Measurements from ENCODE around the gene ZNF827.
A peak's percentile ranks its signal among the peaks of the same experiment; 100 is the strongest.
"Not testable (repeated sequence)": the region's sequence is repeated elsewhere in the genome, so short reads cannot be mapped to it uniquely, and the experiment has no call there.

The ZNF827 gene

DNA sequence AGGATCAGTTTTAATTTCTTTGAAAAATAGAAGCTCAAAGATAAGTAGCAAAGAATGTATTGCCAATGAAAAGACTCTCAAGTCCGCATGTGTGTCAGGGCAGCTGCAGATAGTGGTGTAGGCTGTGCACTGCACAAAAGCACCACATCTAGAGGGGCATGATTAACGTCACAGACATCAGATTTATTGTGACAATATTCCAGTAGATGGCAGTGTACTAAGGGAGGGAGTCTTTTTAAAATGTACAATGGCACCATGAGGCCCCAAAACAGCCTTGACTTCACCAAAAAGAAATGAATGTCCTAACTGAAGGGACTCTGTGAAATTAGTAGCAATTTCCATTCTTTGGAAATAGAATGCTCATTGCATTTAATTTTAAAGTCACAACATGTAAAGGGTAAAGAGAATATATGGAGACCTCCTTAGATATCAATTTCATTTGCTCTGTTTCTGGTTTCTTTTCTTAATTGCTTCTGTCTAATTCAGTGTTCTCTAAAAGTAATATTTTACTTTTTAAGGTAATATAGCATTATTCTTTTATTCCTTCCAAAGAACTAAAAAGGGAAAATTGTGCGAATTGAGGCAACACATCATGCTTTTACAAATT, 98.4 kb downstream of the ZNF827 start:
- TF ChIP-seq, protein P1, sequence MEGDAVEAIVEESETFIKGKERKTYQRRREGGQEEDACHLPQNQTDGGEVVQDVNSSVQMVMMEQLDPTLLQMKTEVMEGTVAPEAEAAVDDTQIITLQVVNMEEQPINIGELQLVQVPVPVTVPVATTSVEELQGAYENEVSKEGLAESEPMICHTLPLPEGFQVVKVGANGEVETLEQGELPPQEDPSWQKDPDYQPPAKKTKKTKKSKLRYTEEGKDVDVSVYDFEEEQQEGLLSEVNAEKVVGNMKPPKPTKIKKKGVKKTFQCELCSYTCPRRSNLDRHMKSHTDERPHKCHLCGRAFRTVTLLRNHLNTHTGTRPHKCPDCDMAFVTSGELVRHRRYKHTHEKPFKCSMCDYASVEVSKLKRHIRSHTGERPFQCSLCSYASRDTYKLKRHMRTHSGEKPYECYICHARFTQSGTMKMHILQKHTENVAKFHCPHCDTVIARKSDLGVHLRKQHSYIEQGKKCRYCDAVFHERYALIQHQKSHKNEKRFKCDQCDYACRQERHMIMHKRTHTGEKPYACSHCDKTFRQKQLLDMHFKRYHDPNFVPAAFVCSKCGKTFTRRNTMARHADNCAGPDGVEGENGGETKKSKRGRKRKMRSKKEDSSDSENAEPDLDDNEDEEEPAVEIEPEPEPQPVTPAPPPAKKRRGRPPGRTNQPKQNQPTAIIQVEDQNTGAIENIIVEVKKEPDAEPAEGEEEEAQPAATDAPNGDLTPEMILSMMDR (conservative IDR thresholded peaks at IDR 0.05): peak; percentile 73
- no peak for TF ChIP-seq ZFX (IDR thresholded peaks at IDR 0.05)
- H3K27ac ChIP-seq: no peak overlapping the region

DNA sequence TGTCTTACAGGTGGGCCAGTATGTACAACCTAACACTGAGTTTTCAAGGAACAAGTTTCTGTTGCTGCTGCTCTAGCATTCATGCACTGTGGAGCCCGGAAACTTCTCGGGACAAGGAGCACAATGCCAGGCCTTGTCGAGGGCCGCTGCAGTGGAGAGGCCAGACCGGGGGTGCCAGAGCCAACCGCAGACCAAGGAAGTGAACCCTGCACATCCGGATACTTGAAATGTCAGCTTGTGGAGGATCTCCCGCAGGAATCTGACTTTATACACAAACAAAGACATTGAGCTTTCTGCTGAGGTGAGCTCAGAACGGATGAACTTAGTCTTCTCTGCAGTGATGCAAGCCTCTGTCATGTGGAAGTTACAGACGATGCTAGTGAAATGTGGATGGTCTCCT, 99.5 kb downstream of the ZNF827 start:
- TF ChIP-seq, protein P1 (conservative IDR thresholded peaks at IDR 0.05): no peak
- TF ChIP-seq ZFX (IDR thresholded peaks at IDR 0.05): no peak
- no peak overlapping the region for H3K27ac ChIP-seq

DNA sequence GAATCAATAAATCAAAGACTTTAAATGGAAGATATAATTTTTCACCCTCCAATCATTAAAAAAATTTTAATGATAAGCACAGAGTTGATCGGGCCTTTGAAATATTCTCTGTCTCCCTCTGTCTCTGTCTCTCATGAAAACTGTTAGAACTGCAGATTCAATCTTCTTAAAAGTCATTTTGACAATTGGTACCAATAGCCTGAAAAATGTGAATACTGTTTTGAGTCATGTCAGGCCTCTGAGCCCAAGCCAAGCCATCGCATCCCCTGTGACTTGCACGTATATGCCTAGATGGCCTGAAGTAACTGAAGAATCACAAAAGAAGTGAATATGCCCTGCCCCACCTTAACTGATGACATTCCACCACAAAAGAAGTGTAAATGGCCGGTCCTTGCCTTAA, 106.2 kb downstream of the ZNF827 start:
- H3K27ac ChIP-seq: not testable (repeated sequence)

DNA sequence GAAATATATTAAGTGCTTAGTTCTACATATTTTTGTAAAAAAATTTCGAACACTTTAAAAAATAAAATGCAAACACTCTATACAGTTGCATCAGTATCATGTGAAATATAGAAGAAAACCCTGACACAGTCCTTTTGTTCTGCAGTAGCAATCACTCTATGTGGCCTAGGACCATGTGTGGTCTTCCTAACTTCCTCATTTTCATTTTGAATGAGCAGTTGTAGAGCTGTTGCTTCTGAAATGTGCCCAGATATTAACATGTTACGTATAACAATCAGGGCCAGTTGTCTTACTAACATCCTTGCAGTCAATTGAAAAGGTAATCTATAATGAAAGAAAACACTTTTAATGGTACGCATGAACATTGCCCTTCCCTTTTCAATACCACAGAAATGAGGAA, 107.9 kb downstream of the ZNF827 start:
- no peak overlapping the region for H3K27ac ChIP-seq
- no peak for TF ChIP-seq ZFX (IDR thresholded peaks at IDR 0.05)
- TF ChIP-seq, protein P1 (conservative IDR thresholded peaks at IDR 0.05): no peak

DNA sequence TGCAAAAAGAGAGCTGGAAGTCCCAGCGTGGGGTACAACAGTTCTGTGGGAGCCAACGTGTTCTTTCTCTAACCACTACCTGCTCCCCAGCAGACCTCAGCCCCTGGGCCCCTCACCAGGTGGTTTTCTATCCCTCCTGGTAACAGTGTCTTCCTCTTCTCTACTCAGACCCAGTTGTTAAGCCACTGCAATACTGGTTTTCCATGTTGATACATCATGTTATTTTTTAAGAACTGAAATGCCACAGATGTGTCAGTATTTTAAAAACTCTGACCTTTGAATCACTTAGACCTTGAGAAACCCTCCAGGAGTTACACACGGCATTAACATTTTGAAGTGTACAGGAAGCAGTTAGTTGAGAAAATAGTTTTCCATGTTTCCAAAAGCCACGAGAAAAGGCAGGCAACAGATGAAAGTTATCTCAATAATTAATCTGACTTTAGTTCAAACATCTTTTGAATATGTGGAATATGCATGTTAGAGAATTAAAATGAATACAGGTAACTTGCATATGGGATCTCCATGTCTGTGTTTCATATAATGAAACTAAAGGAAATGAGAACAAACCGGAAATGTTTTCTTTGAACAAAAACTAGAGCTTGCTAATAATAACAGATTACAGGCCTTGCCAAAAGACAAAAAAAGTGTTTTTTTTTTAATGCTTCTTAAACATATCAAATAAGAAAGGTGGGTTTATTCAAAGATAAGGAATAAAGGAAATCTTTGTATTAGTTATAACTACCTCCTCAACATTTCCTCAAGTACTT, 108.8 kb downstream of the ZNF827 start:
- no peak overlapping the region for H3K27ac ChIP-seq
- TF ChIP-seq ZFX (IDR thresholded peaks at IDR 0.05): no peak
- TF ChIP-seq, protein P1 (conservative IDR thresholded peaks at IDR 0.05): no peak

DNA sequence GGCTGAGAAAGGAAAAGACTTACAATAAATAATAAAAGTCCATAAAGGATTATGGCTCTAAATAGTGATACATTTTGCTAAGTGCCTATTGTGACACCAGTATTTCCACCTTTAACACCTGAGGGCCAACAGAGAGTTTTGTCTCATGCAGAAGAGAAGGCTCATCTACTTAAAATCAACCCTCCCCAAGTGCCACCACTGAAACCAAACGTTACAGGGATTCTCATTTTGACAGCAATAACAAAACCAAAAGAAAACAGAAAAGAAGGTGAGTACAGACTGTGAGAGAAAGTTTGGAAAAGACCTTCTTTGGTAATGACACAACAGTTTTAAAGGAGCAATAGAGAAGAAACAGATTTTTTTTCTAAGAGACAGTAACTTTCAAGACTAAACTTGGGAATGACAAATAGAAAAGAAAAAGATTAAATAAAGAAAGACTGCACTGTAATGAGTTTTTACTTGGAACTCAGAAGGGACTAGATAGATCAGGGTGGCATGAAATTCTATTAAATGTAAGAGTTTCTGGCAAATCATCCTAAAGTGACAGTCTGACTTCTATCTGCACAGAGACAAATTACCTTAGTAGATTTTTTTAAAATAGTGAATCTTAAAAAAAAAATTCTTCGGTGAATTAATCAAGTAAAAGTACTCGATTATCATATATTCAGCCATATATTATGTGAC, 109.7 kb downstream of the ZNF827 start:
- no peak for TF ChIP-seq ZFX (IDR thresholded peaks at IDR 0.05)
- TF ChIP-seq, protein P1 (conservative IDR thresholded peaks at IDR 0.05): no peak
- no peak overlapping the region for H3K27ac ChIP-seq

DNA sequence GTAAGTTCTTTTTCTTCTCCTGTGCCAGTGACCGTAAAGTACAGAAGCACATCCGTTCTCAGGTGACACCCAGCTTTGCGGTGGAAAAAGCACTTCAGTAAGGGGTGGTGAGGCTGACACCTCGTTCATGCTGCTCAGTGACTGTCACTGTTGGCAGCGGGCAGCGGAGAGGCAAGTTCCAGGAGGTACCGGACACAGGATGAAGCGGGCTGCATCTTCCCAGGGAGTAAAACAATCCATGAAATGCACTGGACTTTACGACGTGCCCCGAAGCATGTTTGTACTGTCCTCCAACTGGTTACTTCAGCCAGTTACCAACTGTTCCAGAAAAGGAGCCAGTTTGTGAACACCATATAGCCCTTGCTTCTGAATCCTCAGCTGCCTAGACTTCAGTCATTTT, 110.7 kb downstream of the ZNF827 start:
- TF ChIP-seq ZFX (IDR thresholded peaks at IDR 0.05): no peak
- TF ChIP-seq, protein P1 (conservative IDR thresholded peaks at IDR 0.05): no peak
- H3K27ac ChIP-seq: no peak overlapping the region
